Muscle of back (tissue), 11 donors: Measurements from ENCODE around the gene KRT16. TPM values are rescaled to one million over a fixed set of nuclear protein-coding genes. Genes with fewer than 3 reads are reported as not detected.
"Not testable (repeated sequence)": the region's sequence is repeated elsewhere in the genome, so short reads cannot be mapped to it uniquely, and the experiment has no call there.

ENCODE experiments used
- DNase-seq, 3 donors: peaks; one replicate each; pipeline versions ENCODE4 v3.0.0 to v3.0.0-alpha.2; 2013
- polyA plus RNA-seq, 10 donors: library from polyadenylated mRNA; unstranded; fragments of 120-200 nt; gene quantifications; one replicate each; pipeline ENCODE4 v1.2.1, GENCODE V29; 2013; ENCODE audit not compliant: insufficient read length in 10 of 10

Gene KRT16
- polyA plus RNA-seq, 10 donors = 0.84 to 2.3 TPM; not detected in 8

DNA sequence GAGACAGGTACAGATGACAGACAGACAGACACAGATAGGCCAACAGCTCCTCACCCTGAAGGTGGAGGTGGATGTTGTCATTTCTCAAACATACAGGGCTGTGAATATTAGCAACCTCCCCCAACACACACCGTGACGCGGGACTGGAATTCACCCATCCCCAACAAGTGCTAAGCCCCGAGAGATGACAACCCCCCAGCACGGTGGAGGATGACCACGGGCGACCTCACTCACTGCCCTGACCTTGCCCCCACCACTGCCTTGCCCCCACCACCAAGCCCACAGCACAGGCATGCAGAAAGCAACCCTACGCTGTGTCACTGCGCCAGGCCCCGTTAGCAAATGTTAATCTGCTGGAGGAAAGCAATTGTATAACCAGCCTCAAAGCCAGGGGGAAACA is 16.7 kb upstream of the KRT16 start:
- no peak for DNase-seq

- not testable (repeated sequence) for DNase-seq
Measured at GRCh38 chr17:41628621-41629255, 16.2 kb upstream of the KRT16 start.

DNA sequence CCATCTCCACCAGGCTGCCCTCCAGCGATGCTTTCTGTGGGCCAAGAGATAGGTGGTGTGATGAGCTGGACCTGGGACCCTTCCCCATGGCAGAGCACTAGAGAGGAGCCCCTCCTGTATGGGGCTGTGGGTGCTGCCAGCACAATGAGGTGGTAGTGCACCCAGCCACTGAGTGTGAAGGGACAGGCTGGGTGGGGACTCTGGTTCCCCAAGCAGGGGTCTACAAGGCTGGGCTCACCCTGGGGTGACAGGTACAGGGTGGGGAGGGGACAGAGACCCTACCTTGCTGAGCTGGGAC is 15.5 kb upstream of the KRT16 start:
- DNase-seq = not testable (repeated sequence)

- no peak for DNase-seq
Measured at GRCh38 chr17:41627316-41628072, 14.9 kb upstream of the KRT16 start.

DNA sequence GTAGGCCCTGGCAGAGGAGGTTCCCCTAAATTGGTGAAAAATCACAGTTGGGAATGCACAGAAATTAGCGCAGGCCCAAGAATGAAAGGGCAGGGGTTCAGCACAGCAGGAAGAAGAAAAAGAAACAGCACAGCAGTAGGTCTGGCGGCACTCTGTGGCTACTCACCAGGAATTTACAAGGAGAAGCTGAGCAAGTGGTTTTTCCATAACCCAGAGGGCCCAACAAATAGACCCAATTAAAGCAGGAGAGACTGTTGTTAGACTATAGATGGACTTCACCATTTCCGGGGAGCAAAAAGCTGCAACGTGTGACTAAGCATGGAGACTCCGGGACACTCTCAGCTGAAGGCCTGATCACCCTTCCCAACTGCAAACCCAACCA is 14.3 kb upstream of the KRT16 start:
- not testable (repeated sequence) for DNase-seq

DNA sequence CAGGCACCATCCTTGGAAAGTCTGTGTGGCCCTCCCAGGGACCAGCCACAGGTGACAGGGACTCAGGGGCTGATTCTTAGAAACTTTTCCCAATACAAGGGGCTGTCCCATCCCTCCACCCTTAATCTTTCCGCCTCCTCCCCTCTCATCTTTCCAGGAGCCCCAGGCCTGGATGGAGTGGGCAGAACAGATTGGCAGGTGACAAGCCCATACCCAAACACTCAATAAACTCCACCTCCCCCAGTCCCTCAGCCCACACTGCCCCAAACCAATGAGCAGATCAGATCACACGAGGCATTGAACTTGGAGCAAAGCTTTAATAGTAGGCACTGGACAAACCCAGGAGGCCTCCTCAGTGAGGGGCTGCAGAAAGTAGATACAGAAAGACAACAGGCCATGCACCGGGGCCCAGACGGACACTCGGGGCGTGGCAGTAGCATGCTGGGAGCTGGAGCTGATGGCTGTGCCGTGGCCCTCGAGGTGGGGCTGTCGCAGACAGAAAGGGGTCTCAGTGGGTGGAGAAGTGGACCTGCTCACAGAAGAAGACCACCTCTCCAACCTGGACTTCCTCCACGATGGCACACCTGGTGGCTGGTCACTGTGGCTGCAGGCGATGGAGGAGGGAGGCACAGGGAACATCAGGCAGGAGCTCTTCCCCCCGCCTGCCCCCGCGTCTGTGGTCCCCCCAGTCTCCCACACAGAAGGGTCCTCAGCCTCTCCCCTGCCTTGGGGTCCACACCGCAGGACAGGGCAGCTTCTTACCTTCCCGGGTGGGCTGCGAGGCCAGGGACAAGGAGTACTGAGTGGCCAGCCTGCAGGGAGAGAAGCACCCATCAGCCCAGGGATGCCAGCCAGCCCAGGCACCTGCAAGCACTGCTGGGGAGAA is 13.7 kb upstream of the KRT16 start:
- not testable (repeated sequence) for DNase-seq

DNA sequence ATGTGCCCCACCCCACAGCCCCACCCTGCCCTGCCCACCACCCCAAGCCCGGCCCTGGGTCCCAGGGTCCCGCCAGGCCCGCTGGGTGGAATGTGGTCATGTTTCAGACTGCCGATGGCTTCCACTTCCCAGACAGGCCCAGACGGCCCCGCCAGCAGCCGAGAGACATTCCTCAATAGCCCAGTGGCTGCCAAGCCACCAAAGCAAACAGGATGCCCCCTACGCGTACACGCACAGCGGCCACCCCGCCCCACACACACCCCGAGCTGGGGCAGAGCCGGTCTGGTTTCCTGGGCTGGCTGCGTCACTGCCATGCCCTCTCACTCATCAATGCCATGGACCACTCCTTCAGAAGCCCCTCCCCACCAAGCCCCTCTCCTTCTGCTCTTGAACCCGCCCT is 13.0 kb upstream of the KRT16 start:
- no peak for DNase-seq

GRCh38 chr17:41624208-41625101 is 11.9 kb upstream of the KRT16 start, which contains the start of gene KRT17:
TSS of gene KRT17 (minus strand) at chr17:41624575. CDS start at chr17:41624509, 66 bp downstream.
- DNase-seq = no peak

DNA sequence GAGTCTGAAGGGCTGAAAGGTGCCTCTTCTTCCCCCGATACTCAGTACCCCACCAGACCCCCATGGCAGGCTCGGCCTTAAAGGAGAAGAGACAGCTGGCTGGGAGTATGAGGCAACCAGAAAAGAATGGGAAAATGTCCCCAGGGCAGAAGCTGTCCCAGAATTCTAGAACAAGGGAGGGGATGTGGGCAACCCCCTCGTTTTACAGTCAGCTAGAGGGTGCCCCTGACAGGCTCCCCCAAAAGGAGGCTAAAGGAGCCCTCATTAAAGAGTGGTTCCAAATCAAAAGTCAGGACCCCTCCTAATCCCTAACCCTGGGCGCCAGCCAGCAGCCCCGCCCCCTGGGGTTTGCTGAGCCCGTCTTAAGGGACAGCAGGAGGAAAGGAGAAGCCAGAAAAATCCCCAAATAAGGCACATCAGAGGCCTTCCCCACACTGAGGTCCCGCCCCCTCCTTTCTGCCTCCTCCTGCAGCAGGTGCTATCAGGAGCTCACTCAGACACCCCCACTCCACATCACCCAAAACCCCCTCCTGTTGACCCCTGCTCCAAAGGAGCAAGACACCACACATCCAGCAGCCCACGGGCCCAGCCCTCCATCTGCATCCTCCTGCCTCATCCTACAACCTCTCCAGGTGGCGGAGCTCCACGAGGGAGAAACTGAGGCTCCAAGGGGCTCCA is 10.8 kb upstream of the KRT16 start:
- not testable (repeated sequence) for DNase-seq

GRCh38 chr17:41622340-41623183 is 10.0 kb upstream of the KRT16 start:
- DNase-seq = not testable (repeated sequence)

DNA sequence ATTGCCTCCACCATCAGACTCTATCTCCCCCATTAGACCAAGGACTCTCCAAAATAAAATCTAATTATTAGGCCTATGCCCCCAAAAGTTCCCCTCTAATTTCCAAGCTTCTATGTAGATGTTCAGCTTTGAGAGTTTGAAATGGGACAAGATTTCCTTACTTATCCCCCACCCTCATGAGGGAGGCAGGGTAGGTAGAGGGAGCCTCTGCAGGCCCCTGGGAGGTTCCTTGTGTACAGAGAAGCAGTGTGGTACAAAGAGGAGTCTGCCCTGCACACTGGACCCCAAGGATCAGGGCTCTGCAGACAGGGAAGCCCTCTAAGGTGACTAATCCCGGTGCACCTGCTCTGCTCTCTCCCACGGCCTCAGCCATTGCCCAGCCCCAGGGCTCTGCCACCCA is 9.3 kb upstream of the KRT16 start:
- DNase-seq = no peak

DNA sequence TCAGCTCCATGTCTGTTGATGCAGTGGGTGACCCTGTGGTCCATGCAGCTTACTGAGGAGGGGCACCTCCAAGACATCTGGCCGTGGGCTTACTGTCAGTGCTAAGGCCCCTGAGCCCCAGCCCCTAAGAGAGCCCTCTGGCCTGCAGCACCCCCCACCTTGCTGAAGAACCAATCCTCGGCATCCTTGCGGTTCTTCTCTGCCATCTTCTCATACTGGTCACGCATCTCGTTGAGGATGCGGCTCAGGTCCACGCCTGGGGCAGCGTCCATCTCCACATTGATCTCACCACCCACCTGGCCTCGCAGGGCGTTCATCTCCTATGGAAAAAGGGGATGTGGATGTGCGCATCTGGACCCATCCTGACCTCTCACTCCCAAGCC is 8.9 kb upstream of the KRT16 start:
- DNase-seq = not testable (repeated sequence)

- DNase-seq = no peak
Measured at GRCh38 chr17:41620583-41621434, 8.2 kb upstream of the KRT16 start.

DNA sequence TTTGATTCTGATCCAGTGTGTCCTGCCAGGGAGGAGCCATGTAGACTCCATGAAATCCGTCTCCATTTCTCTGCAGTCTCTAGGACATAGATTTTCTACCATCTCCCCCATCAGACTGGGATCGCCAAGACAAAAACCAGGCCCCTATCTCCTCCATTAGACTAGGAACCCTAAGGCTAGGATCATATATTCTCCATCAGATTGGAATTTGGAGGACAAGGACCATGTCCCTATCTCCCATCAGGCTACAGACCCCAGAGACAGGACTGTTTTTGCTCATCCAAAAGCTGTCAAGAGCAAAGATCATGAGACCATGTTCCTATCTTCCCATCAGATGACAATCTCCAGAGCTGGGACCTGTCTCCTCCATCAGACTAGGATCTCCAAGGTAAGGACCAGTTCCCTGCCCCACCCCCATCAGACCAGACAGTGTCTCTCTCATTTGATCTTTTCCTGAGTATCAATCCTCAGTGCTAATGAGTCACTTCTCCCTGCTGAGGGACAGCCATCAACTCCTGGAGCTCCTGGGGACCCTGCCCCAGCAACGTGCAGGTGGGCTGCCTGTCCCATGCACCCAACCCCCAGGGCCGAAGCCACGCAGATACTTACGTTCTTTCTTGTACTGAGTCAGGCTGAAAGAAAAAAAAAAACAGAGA is 7.5 kb upstream of the KRT16 start:
- DNase-seq = not testable (repeated sequence)

GRCh38 chr17:41619036-41619926 is 6.7 kb upstream of the KRT16 start:
- no peak for DNase-seq

DNA sequence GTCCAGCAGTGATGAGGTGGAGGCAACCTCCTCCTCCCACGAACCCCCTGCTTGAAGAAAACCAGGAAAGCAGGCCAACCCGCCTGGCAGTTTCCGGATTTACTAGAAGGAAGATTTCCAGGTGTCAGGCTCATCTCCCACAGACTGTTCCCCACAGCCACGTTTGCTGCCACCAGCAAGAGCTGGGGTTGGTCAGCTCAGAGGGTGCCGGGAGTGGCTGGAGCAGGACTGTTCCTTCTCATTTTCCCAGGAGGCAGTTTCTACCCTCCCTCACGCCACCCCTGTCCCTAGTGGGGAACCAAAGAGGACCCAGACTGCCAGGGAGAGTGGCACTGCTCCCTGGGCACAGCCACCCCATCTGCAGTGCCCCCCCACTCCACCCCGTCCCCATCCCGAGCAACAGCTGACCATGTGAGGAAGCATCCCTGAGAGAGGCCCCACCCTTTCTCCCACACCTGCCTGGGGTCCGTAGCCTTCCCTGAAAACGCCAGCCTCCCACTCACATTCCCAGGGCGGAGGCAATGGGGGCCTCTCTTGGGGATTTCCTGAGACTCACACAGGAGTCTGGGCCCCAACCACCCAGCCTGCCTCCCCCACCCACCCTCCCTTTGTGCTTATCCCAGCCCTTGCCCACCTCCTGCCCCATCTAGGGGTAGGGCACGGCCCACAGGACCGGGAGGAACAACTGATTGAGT is 5.9 kb upstream of the KRT16 start:
- no peak for DNase-seq

DNA sequence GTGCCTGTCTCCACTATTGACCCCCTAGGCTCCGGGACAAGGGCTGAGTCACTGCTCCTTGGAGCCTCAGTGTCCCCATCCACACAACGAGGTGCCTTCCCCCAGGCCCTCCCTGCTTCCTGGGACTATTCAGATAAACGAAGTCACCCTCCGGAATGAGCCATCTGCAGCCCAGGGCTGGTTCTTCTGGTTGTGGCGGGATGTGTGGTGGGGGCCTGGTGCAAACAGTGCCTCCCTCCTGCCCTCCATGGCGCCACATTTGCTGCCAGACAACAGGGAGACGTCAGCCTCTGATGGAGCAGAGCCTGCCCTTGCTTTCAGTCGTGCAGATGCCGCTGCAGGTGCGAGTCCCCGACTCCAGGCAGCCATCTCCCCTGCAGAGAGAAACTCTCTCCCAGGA is 5.1 kb upstream of the KRT16 start:
- DNase-seq = no peak
